Lower leg skin (tissue), 4 donors: ENCODE data around the gene PPP2R2B. TPM values are rescaled to one million over a fixed set of nuclear protein-coding genes. Genes with fewer than 3 reads are reported as not detected.

Experiments
- DNase-seq, 2 donors: peaks; one replicate each; pipeline ENCODE4 v3.0.0-alpha.2; 2019; ENCODE audit warnings: low spot score in 2 of 2
- H3K4me3 ChIP-seq: fragments of 200-600 bp; sonication (generic); 2 replicates; pipeline ENCODE4 v1.5.1; 2017; ENCODE audit warnings: mild to moderate bottlenecking, low read depth; ENCODE audit not compliant: poor library complexity, severe bottlenecking
- CTCF ChIP-seq, 3 donors: fragments of 450-650 bp; IDR thresholded peaks; one replicate each; pipeline ENCODE4 v1.5.1; 2016; ENCODE audit warnings: antibody characterized with exemption in 3 of 3, mild to moderate bottlenecking in 3 of 3, moderate library complexity in 2 of 3
- POLR2A ChIP-seq, 2 donors: fragments of 450-650 bp; IDR thresholded peaks; one replicate each; pipeline ENCODE4 v1.6.1; 2016 to 2017; ENCODE audit warnings: antibody characterized with exemption in 2 of 2, mild to moderate bottlenecking in 1 of 2, moderate library complexity in 1 of 2
- WGBS, 2 donors: methylation state at CpG; one replicate each; pipeline ENCODE4 v1.1.5; 2018; 5-methylcytosine and 5-hydroxymethylcytosine counted together
- intact Hi-C: fragments of 100-400 bp; cut with DNase I; formaldehyde crosslinking; loops from one replicate; pipeline ENCODE4 v1.15.0; 2023; ENCODE audit warnings: low total_unique reads
- total RNA-seq, 4 donors: library from RNA; depleted of rRNA; stranded (reverse); fragments of >200 nt; gene quantifications; one replicate each; pipeline ENCODE4 v1.1.0, GENCODE V29; 2016

The PPP2R2B gene
- total RNA-seq: 1 to 10 TPM; 3.7 to 8.4 (median 4.5) TPM

DNA sequence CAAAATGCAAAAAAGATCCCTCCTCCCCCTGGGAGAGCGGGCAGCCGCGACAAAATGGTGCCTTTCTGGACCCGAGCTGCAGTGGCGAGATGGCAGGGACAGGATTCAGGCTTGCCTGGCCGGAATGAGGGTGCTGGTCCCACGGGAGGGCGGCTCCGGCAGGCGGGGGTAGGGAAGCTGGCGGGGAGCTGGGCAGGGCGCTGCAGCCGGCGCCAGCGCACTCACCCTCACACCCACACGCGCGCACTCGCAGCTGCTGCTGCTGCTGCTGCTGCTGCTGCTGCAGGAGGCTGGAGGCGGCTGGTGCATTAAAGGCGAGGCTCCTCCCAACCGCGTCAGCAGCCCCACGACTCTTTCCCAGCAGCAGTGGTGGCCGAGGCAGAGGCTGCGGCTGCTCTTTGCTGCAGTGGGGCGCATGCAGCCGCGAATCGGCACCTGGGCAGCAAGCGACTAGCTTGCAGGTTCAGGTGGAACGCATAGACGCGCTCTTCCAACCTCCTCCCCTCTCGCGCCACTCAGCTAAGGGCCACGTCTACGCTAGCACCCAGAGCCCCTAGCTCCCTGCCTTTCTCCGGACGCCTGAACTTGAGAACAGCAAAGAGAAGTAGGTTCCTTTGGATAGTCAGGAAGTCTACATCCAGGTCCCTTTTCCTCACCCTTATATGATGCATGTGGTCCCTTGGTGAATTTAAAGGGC lies at the start of gene PPP2R2B:
Gene PPP2R2B, minus strand, starts transcription at position 282 of the 697 bp plus-strand sequence.
- WGBS, 2 donors: 0 to 2% methylated on average over 14 to 21 of the region's 40 CpGs
- no peak for TF ChIP-seq CTCF (IDR thresholded peaks at IDR 0.05)
- TF ChIP-seq POLR2A (IDR thresholded peaks at IDR 0.05): no peak
- intact Hi-C loops: no loop called here
- peak in 1 of 2 donors; percentile 85 for DNase-seq
- H3K4me3 ChIP-seq: peak within 1 kb of the TSS; percentile 8

DNA sequence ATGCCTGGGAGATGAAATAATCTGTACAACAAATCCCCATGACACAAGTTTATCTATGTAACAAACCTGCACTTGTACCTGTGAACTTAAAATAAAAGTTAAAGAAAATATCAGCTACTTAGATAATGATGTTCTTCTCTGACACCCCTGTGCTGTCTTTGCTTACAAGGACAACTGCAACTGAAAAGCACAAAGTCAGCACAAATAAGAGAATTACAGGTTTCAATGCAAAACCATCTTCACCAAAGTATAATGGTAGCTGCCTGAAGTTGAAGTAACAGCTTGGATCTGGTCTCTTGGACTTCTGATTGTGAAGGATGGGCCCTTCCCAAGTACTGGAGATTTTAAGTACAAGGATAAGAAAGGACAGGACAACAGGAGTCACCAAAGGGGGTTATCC lies 45.6 kb upstream of the PPP2R2B start:
- intact Hi-C loops: no loop called here
- no peak for TF ChIP-seq CTCF (IDR thresholded peaks at IDR 0.05)
- no peak for TF ChIP-seq POLR2A (IDR thresholded peaks at IDR 0.05)
- DNase-seq: no peak
- no peak overlapping the region for H3K4me3 ChIP-seq

DNA sequence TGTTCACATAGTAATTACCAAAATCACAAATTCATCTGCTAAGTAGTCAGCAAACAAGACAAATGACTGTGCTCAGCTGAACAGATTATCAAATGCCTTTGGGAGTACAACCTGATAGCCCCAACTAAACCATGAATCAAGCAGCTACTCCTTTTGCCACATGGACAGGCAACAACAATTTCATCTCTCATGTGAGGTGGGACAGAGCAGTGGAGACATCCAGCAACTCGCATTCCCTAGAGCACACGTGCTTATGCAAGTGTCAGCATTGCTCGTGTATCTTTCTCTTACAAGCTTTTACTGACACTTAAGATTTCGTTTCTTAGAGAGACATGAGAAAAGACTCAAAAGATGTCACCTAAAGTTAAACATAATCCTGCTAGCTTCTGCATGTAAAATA lies 42.7 kb upstream of the PPP2R2B start:
- no peak for TF ChIP-seq CTCF (IDR thresholded peaks at IDR 0.05)
- TF ChIP-seq POLR2A (IDR thresholded peaks at IDR 0.05): no peak
- no peak for DNase-seq
- intact Hi-C loops: no loop called here
- WGBS, 2 donors: 71 to 73% methylated on average over 4 of the region's 4 CpGs
- H3K4me3 ChIP-seq: no peak overlapping the region

DNA sequence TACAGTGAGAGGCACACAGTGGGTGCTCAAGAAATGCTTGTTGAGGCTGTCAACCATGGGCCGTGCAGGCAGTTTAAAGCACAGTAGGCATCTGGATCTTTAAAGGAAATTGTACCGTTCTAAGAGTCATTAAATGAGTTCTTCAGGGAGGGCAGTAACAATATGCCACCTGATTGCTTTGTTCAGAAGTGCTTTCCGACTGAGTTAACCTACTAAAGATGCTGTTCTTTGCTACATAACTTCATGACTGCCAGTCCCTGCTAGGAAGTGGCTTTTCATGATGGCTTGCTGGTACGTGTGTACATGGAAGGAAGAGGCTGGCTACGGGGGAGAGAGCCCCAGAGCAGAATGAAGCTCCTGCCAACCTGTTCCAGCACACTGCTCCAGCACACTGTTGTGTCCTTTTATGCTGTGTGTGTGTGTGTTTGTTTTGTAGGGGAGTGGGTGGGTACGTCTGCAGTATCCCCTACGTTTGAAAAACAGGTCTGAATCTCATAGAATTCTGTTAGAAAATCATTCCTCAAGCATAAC lies 41.9 kb upstream of the PPP2R2B start:
- H3K4me3 ChIP-seq: no peak overlapping the region
- DNase-seq: no peak
- intact Hi-C loops: no loop called here
- WGBS, 2 donors: 63 to 64% methylated on average over 7 of the region's 7 CpGs
- TF ChIP-seq CTCF (IDR thresholded peaks at IDR 0.05): no peak
- TF ChIP-seq POLR2A (IDR thresholded peaks at IDR 0.05): no peak

DNA sequence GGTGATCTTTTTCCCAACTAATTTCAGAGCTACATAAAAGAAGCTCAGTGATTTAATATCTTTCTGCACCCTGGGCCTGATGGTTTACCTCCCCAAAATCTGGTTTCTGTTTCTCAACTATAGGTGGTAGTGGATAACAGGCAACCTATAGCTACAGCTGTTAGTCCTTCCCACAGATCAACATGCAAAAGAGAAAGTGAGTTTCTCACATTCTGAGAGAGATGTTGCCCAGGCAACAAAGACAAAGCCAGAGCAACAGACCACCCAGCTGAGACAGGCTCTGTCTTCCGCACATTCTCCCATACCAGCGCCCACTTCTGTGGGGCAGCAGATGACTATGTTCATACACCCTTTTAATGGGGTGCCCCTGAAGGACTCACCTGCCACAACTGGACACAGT lies 40.7 kb upstream of the PPP2R2B start:
- no peak for TF ChIP-seq POLR2A (IDR thresholded peaks at IDR 0.05)
- no peak for TF ChIP-seq CTCF (IDR thresholded peaks at IDR 0.05)
- no peak overlapping the region for H3K4me3 ChIP-seq
- DNase-seq: no peak
- WGBS, 2 donors: 86 to 90% methylated on average over 2 of the region's 2 CpGs
- intact Hi-C loops: no loop called here

GRCh38 chr5:146917931-146918330 lies 39.4 kb upstream of the PPP2R2B start:
- no peak overlapping the region for H3K4me3 ChIP-seq
- intact Hi-C loops: no loop called here
- WGBS, 2 donors: 38 to 41% methylated on average over 1 of the region's 1 CpG
- no peak for DNase-seq
- TF ChIP-seq POLR2A (IDR thresholded peaks at IDR 0.05) (no peak), CTCF (IDR thresholded peaks at IDR 0.05) (no peak)
